ENCODE measurements around the gene SCN7A. TPM values are rescaled to one million over a fixed set of nuclear protein-coding genes. Genes with fewer than 3 reads are reported as not detected.

Gene SCN7A
- total RNA-seq, 1 donor from 2014 or later = 3.3 TPM

GRCh38 chr2:166405569-166405926, 88.5 kb downstream of the SCN7A start:
- DNase-seq (ENCODE audit: low spot score, unreplicated experiment) = no peak
- Mint-ChIP-seq H3K4me3 (ENCODE audit: low read depth) (no peak overlapping the region), H3K9me3 (ENCODE audit: low read depth) (no peaks in the 10 kb centered on the region), H3K27ac (no peak overlapping the region), H3K36me3 (ENCODE audit: insufficient read depth) (no peaks in the 10 kb centered on the region), H3K27me3 (no peaks in the 10 kb centered on the region), H3K4me1 (ENCODE audit: low read depth) (peaks cover 1% of the 10 kb centered on the region)
- TF ChIP-seq CTCF (IDR thresholded peaks at IDR 0.05; ENCODE audit: unreplicated experiment) = no peak

GRCh38 chr2:166404831-166405568, 89.0 kb downstream of the SCN7A start:
- H3K27me3 Mint-ChIP-seq = no peaks in the 10 kb centered on the region
- no peak for TF ChIP-seq CTCF (IDR thresholded peaks at IDR 0.05; ENCODE audit: unreplicated experiment)
- H3K36me3 Mint-ChIP-seq (ENCODE audit: insufficient read depth) = no peaks in the 10 kb centered on the region
- DNase-seq (ENCODE audit: low spot score, unreplicated experiment) = no peak
- no peaks in the 10 kb centered on the region for H3K4me1 Mint-ChIP-seq (ENCODE audit: low read depth)
- H3K27ac Mint-ChIP-seq = no peak overlapping the region
- no peak overlapping the region for H3K4me3 Mint-ChIP-seq (ENCODE audit: low read depth)
- no peaks in the 10 kb centered on the region for H3K9me3 Mint-ChIP-seq (ENCODE audit: low read depth)

GRCh38 chr2:166394245-166394644, 99.8 kb downstream of the SCN7A start:
- TF ChIP-seq CTCF (IDR thresholded peaks at IDR 0.05; ENCODE audit: unreplicated experiment) = no peak
- Mint-ChIP-seq H3K36me3 (ENCODE audit: insufficient read depth) (no peaks in the 10 kb centered on the region), H3K9me3 (ENCODE audit: low read depth) (no peaks in the 10 kb centered on the region), H3K4me1 (ENCODE audit: low read depth) (no peaks in the 10 kb centered on the region), H3K4me3 (ENCODE audit: low read depth) (no peak overlapping the region), H3K27me3 (no peaks in the 10 kb centered on the region), H3K27ac (no peak overlapping the region)
- no peak for DNase-seq (ENCODE audit: low spot score, unreplicated experiment)

- Mint-ChIP-seq H3K27me3 (no peaks in the 10 kb centered on the region), H3K27ac (no peak overlapping the region), H3K9me3 (ENCODE audit: low read depth) (no peaks in the 10 kb centered on the region), H3K36me3 (ENCODE audit: insufficient read depth) (no peaks in the 10 kb centered on the region), H3K4me3 (ENCODE audit: low read depth) (no peak overlapping the region), H3K4me1 (ENCODE audit: low read depth) (no peaks in the 10 kb centered on the region)
- no peak for TF ChIP-seq CTCF (IDR thresholded peaks at IDR 0.05; ENCODE audit: unreplicated experiment)
- no peak for DNase-seq (ENCODE audit: low spot score, unreplicated experiment)
Measured at GRCh38 chr2:166393008-166393407, 101.0 kb downstream of the SCN7A start.

- no peak overlapping the region for H3K4me3 Mint-ChIP-seq (ENCODE audit: low read depth)
- TF ChIP-seq CTCF (IDR thresholded peaks at IDR 0.05; ENCODE audit: unreplicated experiment) = no peak
- H3K9me3 Mint-ChIP-seq (ENCODE audit: low read depth) = peaks cover 3% of the 10 kb centered on the region
- no peak for DNase-seq (ENCODE audit: low spot score, unreplicated experiment)
- H3K4me1 Mint-ChIP-seq (ENCODE audit: low read depth) = no peaks in the 10 kb centered on the region
- no peaks in the 10 kb centered on the region for H3K36me3 Mint-ChIP-seq (ENCODE audit: insufficient read depth)
- H3K27ac Mint-ChIP-seq = no peak overlapping the region
- no peaks in the 10 kb centered on the region for H3K27me3 Mint-ChIP-seq
Measured at GRCh38 chr2:166388481-166389070, 105.5 kb downstream of the SCN7A start.
